NCI-H1436 treated with DMSO at 0.1 percent for 48 hours (cell line): ENCODE results near the gene TM7SF2.

ENCODE experiments used
- DNase-seq: peaks from one replicate; lab custom pipeline; 2025; lab: John Stamatoyannopoulos, UW

The TM7SF2 gene

GRCh38 chr11:65157336-65157735, 45.7 kb downstream of the TM7SF2 start:
- no peak for DNase-seq

GRCh38 chr11:65159012-65159411, 47.3 kb downstream of the TM7SF2 start:
- no peak for DNase-seq

GRCh38 chr11:65160643-65161042, 49.0 kb downstream of the TM7SF2 start:
- no peak for DNase-seq

- DNase-seq = no peak
These were observed 52.0 kb downstream of the TM7SF2 start for GRCh38 chr11:65163684-65164083.
